Neural progenitor cell (in vitro differentiated cells): ENCODE data around the gene TMCC1.

Experiments used
- EZH2 ChIP-seq: fragments of 200-600 bp; sonication (generic); IDR thresholded peaks from 2 replicates; pipeline ENCODE4 v1.6.1; 2017; ENCODE audit warnings: antibody characterized with exemption, mild to moderate bottlenecking, moderate library complexity
- TF ChIP-seq, protein P1 (sequence below): fragments of 200-600 bp; sonication (generic); IDR thresholded peaks from 2 replicates; pipeline ENCODE4 v1.5.1; 2017; ENCODE audit warnings: antibody characterized with exemption, mild to moderate bottlenecking

DNA sequence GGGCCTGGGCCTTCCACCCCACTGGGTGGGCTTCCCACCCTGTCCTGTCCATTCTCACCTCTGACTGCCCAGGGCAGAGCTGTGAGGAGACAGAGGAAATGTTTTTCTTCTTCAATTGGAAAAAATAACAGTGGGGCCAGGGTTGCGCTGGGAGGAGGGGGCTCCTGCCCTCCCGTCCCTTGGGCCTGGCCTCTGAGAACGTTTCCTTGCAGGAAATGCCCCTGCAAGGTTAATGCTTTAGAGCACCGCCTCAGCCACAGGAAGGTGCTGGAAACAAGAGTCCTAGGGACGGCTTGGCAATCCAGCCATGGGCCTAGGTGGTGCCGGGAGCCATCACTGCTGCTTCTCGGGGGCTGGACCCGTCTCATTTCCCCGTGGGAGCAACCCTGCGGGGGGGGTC is 283.2 kb downstream of the TMCC1 start:
- TF ChIP-seq, protein P1, sequence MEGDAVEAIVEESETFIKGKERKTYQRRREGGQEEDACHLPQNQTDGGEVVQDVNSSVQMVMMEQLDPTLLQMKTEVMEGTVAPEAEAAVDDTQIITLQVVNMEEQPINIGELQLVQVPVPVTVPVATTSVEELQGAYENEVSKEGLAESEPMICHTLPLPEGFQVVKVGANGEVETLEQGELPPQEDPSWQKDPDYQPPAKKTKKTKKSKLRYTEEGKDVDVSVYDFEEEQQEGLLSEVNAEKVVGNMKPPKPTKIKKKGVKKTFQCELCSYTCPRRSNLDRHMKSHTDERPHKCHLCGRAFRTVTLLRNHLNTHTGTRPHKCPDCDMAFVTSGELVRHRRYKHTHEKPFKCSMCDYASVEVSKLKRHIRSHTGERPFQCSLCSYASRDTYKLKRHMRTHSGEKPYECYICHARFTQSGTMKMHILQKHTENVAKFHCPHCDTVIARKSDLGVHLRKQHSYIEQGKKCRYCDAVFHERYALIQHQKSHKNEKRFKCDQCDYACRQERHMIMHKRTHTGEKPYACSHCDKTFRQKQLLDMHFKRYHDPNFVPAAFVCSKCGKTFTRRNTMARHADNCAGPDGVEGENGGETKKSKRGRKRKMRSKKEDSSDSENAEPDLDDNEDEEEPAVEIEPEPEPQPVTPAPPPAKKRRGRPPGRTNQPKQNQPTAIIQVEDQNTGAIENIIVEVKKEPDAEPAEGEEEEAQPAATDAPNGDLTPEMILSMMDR, result no peak
- TF ChIP-seq EZH2, result no peak
